ENCODE data around the gene CORO2B. TPM values are rescaled to one million over a fixed set of nuclear protein-coding genes. Genes with fewer than 3 reads are reported as not detected.

The CORO2B gene
- total and polyA plus RNA-seq, 8 donors, result 3.0 to 27.7 (median 21.0) TPM

DNA sequence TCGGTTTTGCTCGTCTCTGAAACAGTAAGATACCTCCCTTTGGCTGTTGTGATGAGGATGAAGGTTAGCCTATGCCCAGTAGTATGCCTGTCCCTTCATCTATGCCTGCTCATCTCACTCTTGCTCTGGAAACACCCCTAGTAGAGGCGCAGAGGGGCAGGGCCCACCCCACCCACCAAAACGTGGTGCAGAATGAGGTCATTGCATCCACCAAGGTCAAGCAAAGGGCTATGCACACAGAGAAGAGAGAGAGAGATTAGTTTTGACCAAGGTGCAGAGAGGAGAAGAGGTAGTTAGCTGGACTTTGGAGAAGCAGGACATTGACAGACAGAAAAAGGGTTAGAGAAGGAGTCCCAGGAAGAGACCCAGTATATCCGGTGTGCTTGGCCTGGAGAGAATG, 119.9 kb downstream of the CORO2B start:
- Histone ChIP-seq H3K4me1 (peaks cover 6 to 15% of the 10 kb centered on the region in 2 donors), H3K9me3 (no peaks in the 10 kb centered on the region), H3K36me3 (no peaks in the 10 kb centered on the region), H3K27ac (no peak overlapping the region), H3K4me3 (no peak overlapping the region), H3K27me3 (peaks cover 0 to 13% of the 10 kb centered on the region in 2 donors)
- intact Hi-C loops (cut with DNase I), result no loop called here
- ATAC-seq (no peak), DNase-seq (no peak)
- TF ChIP-seq, protein P1, sequence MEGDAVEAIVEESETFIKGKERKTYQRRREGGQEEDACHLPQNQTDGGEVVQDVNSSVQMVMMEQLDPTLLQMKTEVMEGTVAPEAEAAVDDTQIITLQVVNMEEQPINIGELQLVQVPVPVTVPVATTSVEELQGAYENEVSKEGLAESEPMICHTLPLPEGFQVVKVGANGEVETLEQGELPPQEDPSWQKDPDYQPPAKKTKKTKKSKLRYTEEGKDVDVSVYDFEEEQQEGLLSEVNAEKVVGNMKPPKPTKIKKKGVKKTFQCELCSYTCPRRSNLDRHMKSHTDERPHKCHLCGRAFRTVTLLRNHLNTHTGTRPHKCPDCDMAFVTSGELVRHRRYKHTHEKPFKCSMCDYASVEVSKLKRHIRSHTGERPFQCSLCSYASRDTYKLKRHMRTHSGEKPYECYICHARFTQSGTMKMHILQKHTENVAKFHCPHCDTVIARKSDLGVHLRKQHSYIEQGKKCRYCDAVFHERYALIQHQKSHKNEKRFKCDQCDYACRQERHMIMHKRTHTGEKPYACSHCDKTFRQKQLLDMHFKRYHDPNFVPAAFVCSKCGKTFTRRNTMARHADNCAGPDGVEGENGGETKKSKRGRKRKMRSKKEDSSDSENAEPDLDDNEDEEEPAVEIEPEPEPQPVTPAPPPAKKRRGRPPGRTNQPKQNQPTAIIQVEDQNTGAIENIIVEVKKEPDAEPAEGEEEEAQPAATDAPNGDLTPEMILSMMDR (IDR thresholded peaks at IDR 0.05), result no peak

DNA sequence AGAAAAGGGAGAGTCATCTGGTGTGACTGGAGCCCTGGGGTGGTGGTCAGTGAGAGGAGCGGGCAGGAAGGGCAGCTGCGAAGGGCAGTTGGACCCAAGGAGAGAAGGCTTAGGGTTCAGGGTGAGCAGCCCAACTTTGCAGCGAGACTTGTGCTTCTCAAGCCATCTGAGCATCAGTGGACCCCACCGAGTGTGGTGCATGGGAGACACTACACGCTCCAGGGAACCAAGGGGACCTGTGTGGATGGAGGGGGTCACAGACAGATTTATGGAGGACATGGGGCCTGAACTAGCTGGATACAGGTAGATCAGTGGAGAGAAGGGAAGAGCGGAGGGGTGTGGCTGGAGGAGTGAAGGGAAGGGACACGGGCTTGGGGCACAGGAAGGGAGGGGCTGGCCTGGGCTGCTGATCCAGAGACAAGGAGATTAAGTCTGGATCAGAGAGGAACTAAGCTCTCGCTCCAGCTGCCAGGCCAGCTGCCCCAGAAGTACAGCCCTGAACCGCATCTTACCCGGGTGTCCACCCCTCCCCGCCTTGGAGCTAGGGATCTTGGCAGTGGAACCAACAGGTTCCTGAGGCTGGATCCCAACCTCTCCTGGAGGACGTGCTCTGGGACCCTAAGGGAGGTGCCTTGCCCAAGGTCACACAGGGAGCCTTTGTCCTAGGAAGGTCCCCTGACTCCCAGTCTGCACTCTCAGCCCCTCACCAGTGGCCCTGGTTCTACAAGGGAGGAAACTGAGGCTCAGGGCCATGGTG, 120.5 kb downstream of the CORO2B start:
- TF ChIP-seq, protein P1 (IDR thresholded peaks at IDR 0.05), result no peak
- Histone ChIP-seq H3K9me3 (no peaks in the 10 kb centered on the region), H3K27ac (no peak overlapping the region), H3K4me1 (peaks cover 8 to 18% of the 10 kb centered on the region in 2 donors), H3K27me3 (peaks cover 0 to 13% of the 10 kb centered on the region in 2 donors), H3K36me3 (no peaks in the 10 kb centered on the region), H3K4me3 (no peak overlapping the region)
- DNase-seq, result no peak
- intact Hi-C loops (cut with DNase I), result no loop called here
- ATAC-seq, result no peak

DNA sequence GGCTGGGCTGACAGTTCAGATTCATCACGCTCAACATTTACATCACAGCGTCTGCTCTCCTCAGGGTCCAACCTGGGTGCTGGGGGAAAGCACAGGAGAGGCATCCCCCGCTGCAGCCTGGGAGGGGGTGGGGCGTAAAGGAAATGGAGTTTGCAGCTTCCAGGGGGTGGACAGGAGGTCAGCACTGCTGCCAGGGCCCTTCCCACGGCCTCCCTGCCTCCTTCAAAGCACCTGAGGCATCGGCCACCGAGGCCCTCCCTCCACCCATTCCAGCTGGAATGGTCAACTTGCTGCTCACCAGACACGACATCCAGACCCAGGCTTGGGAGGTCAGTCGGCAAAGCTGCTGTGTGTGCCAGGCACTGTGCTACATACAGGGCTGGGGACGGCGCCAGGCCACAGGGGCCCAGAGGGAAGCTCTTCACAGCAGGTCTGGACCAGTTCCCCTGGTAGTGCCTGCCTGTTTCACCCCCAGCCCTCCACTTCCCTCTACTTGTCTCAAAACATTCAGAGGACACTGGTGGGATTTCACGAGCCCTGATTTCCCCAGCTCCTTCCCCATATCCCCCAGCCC, 121.2 kb downstream of the CORO2B start:
- Histone ChIP-seq H3K27ac (peak overlapping the region; percentile 28 to 33), H3K4me1 (peaks cover 12 to 25% of the 10 kb centered on the region in 2 donors), H3K4me3 (no peak overlapping the region), H3K27me3 (peaks cover 0 to 13% of the 10 kb centered on the region in 2 donors), H3K36me3 (no peaks in the 10 kb centered on the region), H3K9me3 (no peaks in the 10 kb centered on the region)
- DNase-seq (no peak), ATAC-seq (no peak)
- intact Hi-C loops (cut with DNase I), result no loop called here
- TF ChIP-seq, protein P1 (IDR thresholded peaks at IDR 0.05), result no peak

DNA sequence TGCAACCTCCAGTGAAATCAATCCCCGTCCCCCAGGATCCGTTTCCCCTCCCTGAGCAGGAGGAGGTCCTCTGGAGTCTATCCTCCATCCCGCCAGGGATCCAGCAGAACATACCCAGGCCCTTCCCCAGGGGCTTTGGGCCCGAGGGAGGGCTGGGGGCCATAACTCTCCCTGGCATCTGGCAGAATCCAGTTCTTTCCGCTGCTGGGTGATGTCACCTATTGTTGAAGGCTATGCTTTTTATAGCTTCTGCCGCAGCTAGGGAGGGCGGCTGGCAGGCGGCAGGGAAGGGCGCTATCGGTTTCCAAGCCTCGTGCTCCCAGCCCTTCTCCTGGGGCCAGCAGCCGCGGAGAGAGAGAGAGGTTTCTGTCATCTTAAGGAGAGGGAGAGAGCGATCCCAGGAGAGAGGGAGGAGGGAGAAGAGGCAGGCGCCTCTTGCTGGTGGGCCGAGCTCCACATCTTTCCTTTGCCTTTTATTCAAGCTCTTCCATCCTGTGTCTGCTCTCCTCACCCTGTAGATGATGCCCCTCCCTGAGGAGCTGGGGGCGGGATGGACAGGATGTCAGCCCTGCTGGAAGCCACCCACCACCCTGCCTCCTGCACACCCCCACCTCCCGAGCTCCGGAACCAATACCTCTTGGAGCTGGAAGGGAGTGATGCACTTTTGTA, 121.8 kb downstream of the CORO2B start:
- no peaks in the 10 kb centered on the region for H3K9me3 ChIP-seq
- TF ChIP-seq, protein P1 (IDR thresholded peaks at IDR 0.05), result no peak
- intact Hi-C loops (cut with DNase I), result no loop called here
- no peak overlapping the region for H3K4me3 ChIP-seq
- peak; percentile 54 for ATAC-seq
- peak in 2 of 4 donors; percentile 31 to 74 for DNase-seq
- peak overlapping the region; percentile 28 to 33 for H3K27ac ChIP-seq
- no peaks in the 10 kb centered on the region for H3K36me3 ChIP-seq
- H3K4me1 ChIP-seq, result peaks cover 12 to 31% of the 10 kb centered on the region in 2 donors
- H3K27me3 ChIP-seq, result peaks cover 0 to 13% of the 10 kb centered on the region in 2 donors

DNA sequence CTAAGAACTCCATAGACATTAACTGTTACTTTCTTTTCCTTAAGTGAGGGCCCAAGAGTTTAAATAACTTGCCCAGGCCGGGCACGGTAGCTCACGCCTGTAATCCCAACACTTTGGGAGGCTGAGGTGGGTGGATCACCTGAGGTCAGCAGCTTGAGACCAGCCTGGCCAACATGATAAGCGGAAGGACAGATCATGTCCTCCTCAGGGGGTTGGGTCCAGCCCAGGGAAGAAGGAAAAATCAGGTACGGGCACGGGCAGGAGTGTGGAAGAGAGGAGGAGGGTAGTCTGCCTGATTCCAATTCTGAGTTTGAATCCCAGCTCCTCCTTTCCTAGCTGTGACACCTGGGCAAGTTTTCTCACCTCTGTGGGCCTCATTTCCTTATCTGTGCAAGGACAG, 123.1 kb downstream of the CORO2B start:
- DNase-seq (no peak), ATAC-seq (no peak)
- Histone ChIP-seq H3K4me1 (peaks cover 12 to 33% of the 10 kb centered on the region in 2 donors), H3K36me3 (no peaks in the 10 kb centered on the region), H3K9me3 (no peaks in the 10 kb centered on the region), H3K4me3 (no peak overlapping the region), H3K27me3 (peaks cover 0 to 13% of the 10 kb centered on the region in 2 donors), H3K27ac (no peak overlapping the region)
- TF ChIP-seq, protein P1 (IDR thresholded peaks at IDR 0.05), result no peak
- intact Hi-C loops (cut with DNase I), result no loop called here
